HepG2 (cell line): ENCODE results near the gene RECQL5. TPM values are rescaled to one million over a fixed set of nuclear protein-coding genes. Genes with fewer than 3 reads are reported as not detected.
A peak's percentile ranks its signal among the peaks of the same experiment; 100 is the strongest.

Experiments used
- ATAC-seq: fragments of 200-7000 bp; cut with Tn5 transposase; 3 replicates; pipeline ENCODE4 v1.9.1; 2020; ENCODE audit warnings: mild to moderate bottlenecking, moderate library complexity
- BruUV-seq: library from RNA; stranded (reverse); fragments of 400-500 nt; replicated peaks from 2 replicates; lab custom pipeline; 2021; lab: Mats Ljungman, UMichigan
- CTCF ChIA-PET: fragments of 300-600 bp; formaldehyde crosslinking; extraction: SDS; loops from one replicate; lab custom pipeline; 2021; ENCODE audit warnings: low total read pairs, inconsistent platforms, low intra/inter-chr PET ratio; lab: Yijun Ruan, JAX
- POLR2A ChIA-PET: fragments of 350-600 bp; sonication (Branson Sonifier 250); formaldehyde crosslinking; loops from one replicate; lab custom pipeline; 2020; ENCODE audit warnings: antibody characterized with exemption, inconsistent platforms; lab: Yijun Ruan, JAX
- DNase-seq: peaks from one replicate; pipeline ENCODE4 v3.0.0-alpha.2; 2015; ENCODE audit warnings: low spot score
- FAIRE-seq: peaks from 3 replicates; lab custom pipeline; 2011; peaks lifted over from hg19 to GRCh38; lab: Jason Lieb, UNC
- H2AFZ ChIP-seq: one replicate; pipeline ENCODE4 v1.6.1; 2011; ENCODE audit warnings: low read length, inconsistent platforms
- H3K27ac ChIP-seq: fragments of 300-600 bp; 3 replicates; pipeline ENCODE4 v1.8.0; 2011; ENCODE audit warnings: mixed run types, mild to moderate bottlenecking, mixed read lengths, low read length, inconsistent platforms; ENCODE audit not compliant: insufficient read depth; ENCODE audit errors: extremely low read length
- H3K27me3 ChIP-seq, 2 experiments: fragments of 200-600 bp in 1 of 2; 2 replicates in 1 of 2; 3 replicates in 1 of 2; pipeline versions ENCODE4 v1.6.0 to v1.8.0; 2011; ENCODE audit warnings: low read length in 2 of 2, mild to moderate bottlenecking in 2 of 2, moderate library complexity in 2 of 2, inconsistent platforms in 1 of 2; ENCODE audit not compliant: insufficient read depth in 2 of 2, control insufficient read depth in 1 of 2
- H3K36me3 ChIP-seq, 2 experiments: fragments of 200-600 bp in 1 of 2; replicated peaks in 1 of 2; 2 replicates in 1 of 2; 3 replicates in 1 of 2; pipeline versions ENCODE4 v1.5.1 to v1.8.0; 2011; ENCODE audit warnings: low read length in 2 of 2, inconsistent platforms in 1 of 2; ENCODE audit not compliant: insufficient read depth in 2 of 2, control insufficient read depth in 1 of 2
- H3K4me1 ChIP-seq: 2 replicates; pipeline ENCODE4 v1.5.1; 2012; ENCODE audit warnings: low read length, inconsistent platforms; ENCODE audit not compliant: insufficient read depth
- H3K4me2 ChIP-seq: 2 replicates; pipeline ENCODE4 v1.6.0; 2011; ENCODE audit warnings: low read depth, low read length, inconsistent platforms
- H3K4me3 ChIP-seq, 3 experiments: fragments of 200-600 bp in 1 of 3; sonication (generic), shearing (Covaris generic) in 1 of 3; replicated peaks in 1 of 3; 2 replicates each; pipeline ENCODE4 v1.5.1; 2011 to 2016; ENCODE audit warnings: low read length in 3 of 3, inconsistent platforms in 2 of 3, low read depth in 2 of 3, mild to moderate bottlenecking in 2 of 3, control low read depth in 1 of 3, mixed read lengths in 1 of 3; ENCODE audit not compliant: insufficient read depth in 1 of 3
- H3K79me2 ChIP-seq: one replicate; pipeline ENCODE4 v1.6.1; 2011; ENCODE audit warnings: low read length, inconsistent platforms; ENCODE audit not compliant: insufficient read depth
- H3K9ac ChIP-seq: 2 replicates; pipeline ENCODE4 v1.6.0; 2011; ENCODE audit warnings: mild to moderate bottlenecking, low read depth, low read length, inconsistent platforms; ENCODE audit not compliant: insufficient read depth
- H3K9me3 ChIP-seq: 2 replicates; pipeline ENCODE4 v1.5.1; 2012; ENCODE audit warnings: mild to moderate bottlenecking, low read length
- H4K20me1 ChIP-seq: 2 replicates; pipeline ENCODE4 v1.6.0; 2011; ENCODE audit warnings: inconsistent platforms, mild to moderate bottlenecking, low read length, moderate library complexity; ENCODE audit not compliant: insufficient read depth
- ARID2 ChIP-seq: sonication (generic); formaldehyde crosslinking; IDR thresholded peaks from 2 replicates; pipeline ENCODE4 v1.8.1; 2022; ENCODE audit warnings: mild to moderate bottlenecking, missing genetic modification reagents, borderline replicate concordance
- DBP ChIP-seq: sonication (generic); formaldehyde crosslinking; IDR thresholded peaks from 2 replicates; pipeline ENCODE4 v1.4.0; 2020; ENCODE audit warnings: missing genetic modification reagents; ENCODE audit errors: not compliant biosample characterization
- FIP1L1 ChIP-seq: fragments of 200-400 bp; formaldehyde crosslinking; IDR thresholded peaks from 2 replicates; pipeline ENCODE4 v1.6.1; 2018; ENCODE audit warnings: low read depth, mild to moderate bottlenecking, low read length, moderate library complexity, borderline replicate concordance; ENCODE audit not compliant: insufficient read depth
- MIXL1 ChIP-seq: IDR thresholded peaks from 2 replicates; pipeline ENCODE4 v1.6.1; 2016
- PAWR ChIP-seq: sonication (generic); formaldehyde crosslinking; IDR thresholded peaks from 2 replicates; pipeline ENCODE4 v1.4.0; 2020; ENCODE audit warnings: missing genetic modification reagents, mild to moderate bottlenecking, borderline replicate concordance
- PITX1 ChIP-seq: sonication (generic); formaldehyde crosslinking; IDR thresholded peaks from 2 replicates; pipeline ENCODE4 v1.5.1; 2020; ENCODE audit warnings: mild to moderate bottlenecking, missing genetic modification reagents
- TCF12 ChIP-seq, 2 experiments: fragments of 450-650 bp in 1 of 2; sonication (generic) in 1 of 2; formaldehyde crosslinking in 1 of 2; IDR thresholded peaks; 2 replicates each; pipeline versions ENCODE4 v1.6.1 to v1.8.0; 2017 to 2022; ENCODE audit warnings: antibody characterized with exemption in 1 of 2, mild to moderate bottlenecking in 1 of 2, missing genetic modification reagents in 1 of 2, moderate library complexity in 1 of 2
- WIZ ChIP-seq: sonication (generic); formaldehyde crosslinking; IDR thresholded peaks from 2 replicates; pipeline ENCODE4 v1.5.1; 2020; ENCODE audit warnings: mild to moderate bottlenecking, missing genetic modification reagents
- ZNF317 ChIP-seq: sonication (generic); formaldehyde crosslinking; IDR thresholded peaks from 2 replicates; pipeline ENCODE4 v1.5.0; 2020; ENCODE audit warnings: mild to moderate bottlenecking, missing genetic modification reagents
- ZNF546 ChIP-seq: sonication (generic); formaldehyde crosslinking; conservative IDR thresholded peaks from 2 replicates; pipeline ENCODE4 v1.8.1; 2023; ENCODE audit warnings: mild to moderate bottlenecking, missing genetic modification reagents
- ZNF556 ChIP-seq: sonication (generic); formaldehyde crosslinking; IDR thresholded peaks from 2 replicates; pipeline ENCODE4 v1.4.0; 2020; ENCODE audit warnings: mild to moderate bottlenecking, missing genetic modification reagents, borderline replicate concordance
- ZNF615 ChIP-seq: sonication (generic); formaldehyde crosslinking; IDR thresholded peaks from 2 replicates; pipeline ENCODE4 v1.5.0; 2020; ENCODE audit warnings: mild to moderate bottlenecking, missing genetic modification reagents, borderline replicate concordance
- WGBS: methylation state at CpG from one replicate; pipeline ENCODE4 v1.1.6; 2017; ENCODE audit warnings: low lambda C conversion rate; 5-methylcytosine and 5-hydroxymethylcytosine counted together
- in situ Hi-C: cut with HindIII; loops from 2 replicates; pipeline ENCODE4 v1.10.0; 2017; ENCODE audit warnings: low pct_unique_long_range_greater_than_20kb; ENCODE audit not compliant: extremely low pct_ligation_motif_present
- intact Hi-C: fragments of 100-400 bp; cut with micrococcal nuclease; formaldehyde crosslinking; loops from one replicate; pipeline ENCODE4 v1.10.0; 2022; ENCODE audit not compliant: unreplicated experiment
- polyA plus RNA-seq, 8 experiments: library from polyadenylated mRNA; depleted of rRNA in 3 of 8; stranded (reverse) in 7 of 8; unstranded in 1 of 8; fragments of >200 nt; fragmentation: Illumina TruSeq in 4 of 8; extraction: Trizol in 4 of 8; gene quantifications; 2 replicates each; pipeline versions ENCODE4 v1.2.1 to v1.2.3, GENCODE V29; 2011 to 2016; ENCODE audit warnings: low read depth in 4 of 8, missing spikeins in 1 of 8, mixed read lengths in 1 of 8; ENCODE audit not compliant: insufficient read depth in 1 of 8
- total RNA-seq, 5 experiments: library from RNA; depleted of rRNA; stranded (reverse); fragments of >200 nt; fragmentation: Illumina TruSeq; extraction: Trizol; gene quantifications; 2 replicates each; pipeline ENCODE4 v1.2.3, GENCODE V29; 2016; ENCODE audit warnings: low read depth in 1 of 5
- TF ChIP-seq, protein P1 (sequence below): sonication (generic); formaldehyde crosslinking; IDR thresholded peaks from 2 replicates; pipeline ENCODE4 v1.5.1; 2020; ENCODE audit warnings: missing genetic modification reagents, mild to moderate bottlenecking, borderline replicate concordance

The RECQL5 gene
- total and polyA plus RNA-seq, 2 of the 13 experiments (the other 11 are each of a cell fraction or from before 2014, with no cell fraction given), result 27.7 to 32.0 TPM

GRCh38 chr17:75592348-75593020 is 74.5 kb downstream of the RECQL5 start:
- Histone ChIP-seq H3K4me2 (no peak overlapping the region), H3K27ac (no peak overlapping the region), H3K9me3 (no peaks in the 10 kb centered on the region), H3K36me3 (no peaks in the 10 kb centered on the region), H2AFZ (no peak overlapping the region), H3K4me3 (no peak overlapping the region), H3K4me1 (peaks cover 29% of the 10 kb centered on the region), H4K20me1 (no peaks in the 10 kb centered on the region), H3K27me3 (peaks cover 22 to 38% of the 10 kb centered on the region in 2 experiments), H3K79me2 (no peaks in the 10 kb centered on the region), H3K9ac (no peak overlapping the region)
- DNase-seq (no peak), ATAC-seq (no peak), FAIRE-seq (no peak)
- BruUV-seq, result no TSS peak
- no peak for TF ChIP-seq WIZ (CRISPR knock-in tag)
- TF ChIP-seq PITX1 (CRISPR knock-in tag), result peak; percentile 88
- 0 out of 2 replicates have a peak, but pooled peaks have one; percentile 41 for TF ChIP-seq ARID2 (CRISPR knock-in tag)
- ChIA-PET CTCF (no interaction called here), POLR2A (interaction anchor here (1.2 kb wide), 1 partner anchor 39 kb away, joined by 3 read pairs; no protein-coding TSS in a partner anchor)
- intact Hi-C loops (no loop called here), in situ Hi-C loops (loop anchor here (10.0 kb wide), 1 partner anchor 168 kb away; no protein-coding TSS in a partner anchor)
- 56% methylated on average over 7 of the region's 17 CpGs for WGBS

GRCh38 chr17:75591722-75592302 is 75.1 kb downstream of the RECQL5 start:
- CTCF ChIA-PET, result no interaction called here
- TF ChIP-seq ZNF317 (CRISPR knock-in tag) (peak; percentile 97), TCF12 (IDR thresholded peaks at IDR 0.05) (no peak), TCF12 (CRISPR knock-in tag; IDR thresholded peaks at IDR 0.05) (no peak), ZNF615 (no peak), ZNF556 (no peak), DBP (CRISPR knock-in tag) (no peak), PAWR (CRISPR knock-in tag) (no peak), MIXL1 (CRISPR knock-in tag) (no peak), ZNF546 (CRISPR knock-in tag) (no peak), FIP1L1 (no peak)
- TF ChIP-seq, protein P1, sequence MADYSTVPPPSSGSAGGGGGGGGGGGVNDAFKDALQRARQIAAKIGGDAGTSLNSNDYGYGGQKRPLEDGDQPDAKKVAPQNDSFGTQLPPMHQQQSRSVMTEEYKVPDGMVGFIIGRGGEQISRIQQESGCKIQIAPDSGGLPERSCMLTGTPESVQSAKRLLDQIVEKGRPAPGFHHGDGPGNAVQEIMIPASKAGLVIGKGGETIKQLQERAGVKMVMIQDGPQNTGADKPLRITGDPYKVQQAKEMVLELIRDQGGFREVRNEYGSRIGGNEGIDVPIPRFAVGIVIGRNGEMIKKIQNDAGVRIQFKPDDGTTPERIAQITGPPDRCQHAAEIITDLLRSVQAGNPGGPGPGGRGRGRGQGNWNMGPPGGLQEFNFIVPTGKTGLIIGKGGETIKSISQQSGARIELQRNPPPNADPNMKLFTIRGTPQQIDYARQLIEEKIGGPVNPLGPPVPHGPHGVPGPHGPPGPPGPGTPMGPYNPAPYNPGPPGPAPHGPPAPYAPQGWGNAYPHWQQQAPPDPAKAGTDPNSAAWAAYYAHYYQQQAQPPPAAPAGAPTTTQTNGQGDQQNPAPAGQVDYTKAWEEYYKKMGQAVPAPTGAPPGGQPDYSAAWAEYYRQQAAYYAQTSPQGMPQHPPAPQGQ (CRISPR knock-in tag), result no peak

More at GRCh38 chr17:75591722-75592302, 75.1 kb downstream of the RECQL5 start:
- WGBS, result 57% methylated on average over 5 of the region's 7 CpGs
- Histone ChIP-seq H3K36me3 (no peaks in the 10 kb centered on the region), H3K27me3 (peaks cover 20 to 31% of the 10 kb centered on the region in 2 experiments; a peak in 4 of 5 replicates), H2AFZ (no peak overlapping the region), H3K4me2 (peak overlapping the region; percentile 50; the same call in 1 of the 2 replicates), H3K79me2 (no peaks in the 10 kb centered on the region), H3K9me3 (no peaks in the 10 kb centered on the region), H4K20me1 (no peaks in the 10 kb centered on the region), H3K9ac (no peak overlapping the region), H3K27ac (no peak overlapping the region), H3K4me1 (peaks cover 29% of the 10 kb centered on the region), H3K4me3 (peak overlapping the region in 1 of 3 experiments; percentile 20; a peak in 1 of 6 replicates)
- FAIRE-seq (no peak), DNase-seq (peak; percentile 32), ATAC-seq (peak; percentile 37)
- no TSS peak for BruUV-seq
- POLR2A ChIA-PET, result interaction anchor here (0.8 to 2.1 kb wide), 3 partner anchors 9 to 136 kb away, joined by 3 to 8 read pairs (median 3); no protein-coding TSS in a partner anchor
- intact Hi-C loops (no loop called here), in situ Hi-C loops (loop anchor here (10.0 kb wide), 1 partner anchor 167 kb away; no protein-coding TSS in a partner anchor)
